Measurements from ENCODE around the gene RFT1. TPM values are rescaled to one million over a fixed set of nuclear protein-coding genes. Genes with fewer than 3 reads are reported as not detected.
A peak's percentile ranks its signal among the peaks of the same experiment; 100 is the strongest.

RFT1 gene
- total RNA-seq, 3 donors from 2014 or later: 14.7 to 18.7 (median 15.2) TPM

DNA sequence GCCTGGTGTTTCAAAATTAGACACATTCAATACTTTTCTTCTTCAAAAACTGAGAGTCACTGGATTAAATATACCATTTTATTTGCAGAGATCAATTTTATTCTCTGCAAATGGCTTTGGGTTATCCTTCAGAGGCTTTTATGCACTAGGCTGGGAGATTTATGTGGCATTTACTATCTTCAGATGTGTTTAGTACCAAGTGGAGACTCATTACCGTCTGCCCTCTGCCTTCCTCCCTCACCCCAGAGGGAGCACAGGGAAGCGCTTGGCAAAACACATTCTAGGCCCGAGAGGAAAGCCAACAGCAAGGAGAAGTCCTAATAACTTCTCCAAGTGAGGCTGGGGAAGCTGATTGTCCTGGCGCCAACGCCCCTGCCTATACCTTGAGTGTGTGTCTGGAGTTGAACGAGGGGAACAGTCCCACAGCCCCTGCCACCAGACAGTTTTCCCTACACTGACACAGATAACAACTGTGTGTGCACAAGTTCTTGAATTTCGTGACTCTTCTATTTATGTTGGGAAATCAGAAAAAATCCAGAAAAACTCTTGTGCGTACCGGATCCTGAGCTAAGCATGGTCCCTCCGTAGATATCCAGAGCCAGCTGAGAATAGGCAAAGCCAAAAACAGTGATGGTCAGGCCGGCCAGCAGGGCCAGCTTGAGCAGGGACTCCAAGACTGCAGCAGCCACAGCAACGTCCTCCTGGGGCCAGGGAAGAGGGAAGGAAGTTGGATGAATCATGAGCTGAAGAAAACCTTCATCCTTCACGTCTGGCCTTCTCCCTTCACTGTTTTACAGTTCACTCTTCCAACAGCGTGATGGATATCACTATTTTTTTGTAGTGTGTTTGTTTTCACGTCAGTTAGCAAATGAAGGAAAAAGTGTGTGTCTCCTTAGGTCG, 26.6 kb downstream of the RFT1 start:
- no peak for DNase-seq
- intact Hi-C loops (cut with DNase I, micrococcal nuclease): no loop called here
- H3K4me3 ChIP-seq: no peak overlapping the region
- H3K4me1 ChIP-seq (ENCODE audit: low read depth): no peaks in the 10 kb centered on the region
- no peaks in the 10 kb centered on the region for H3K9me3 ChIP-seq
- no peaks in the 10 kb centered on the region for H3K36me3 ChIP-seq (ENCODE audit: low read depth)
- ATAC-seq: no peak
- TF ChIP-seq CTCF (IDR thresholded peaks at IDR 0.05): no peak

DNA sequence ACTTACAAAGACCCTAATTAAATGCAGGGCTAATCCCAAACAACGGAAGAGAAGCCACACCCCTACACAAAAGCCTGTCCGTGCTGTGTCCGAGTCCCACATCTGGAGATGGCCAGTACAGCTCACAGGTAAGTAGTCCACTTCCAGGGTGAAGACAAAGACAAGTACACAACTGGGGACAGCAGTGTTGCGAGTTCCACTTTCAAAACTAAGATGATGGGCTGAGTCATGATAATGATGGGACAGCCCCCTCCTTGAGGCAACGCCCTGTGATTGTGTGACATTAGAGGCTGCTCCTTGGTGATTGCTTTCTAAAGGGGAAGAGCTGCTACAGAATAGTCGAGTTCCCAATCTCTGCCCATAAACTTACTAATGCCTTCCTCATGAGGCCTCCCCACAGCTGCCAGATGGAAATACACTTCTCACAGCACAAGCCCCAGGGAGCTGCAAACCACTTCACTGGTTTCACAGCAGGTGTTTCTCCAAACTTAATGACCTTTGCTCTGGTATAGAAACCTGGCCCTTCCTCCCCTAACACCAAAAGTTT, 27.6 kb downstream of the RFT1 start:
- no peaks in the 10 kb centered on the region for H3K9me3 ChIP-seq
- intact Hi-C loops (cut with DNase I, micrococcal nuclease): no loop called here
- TF ChIP-seq CTCF (IDR thresholded peaks at IDR 0.05): no peak
- H3K36me3 ChIP-seq (ENCODE audit: low read depth): no peaks in the 10 kb centered on the region
- H3K4me3 ChIP-seq: no peak overlapping the region
- peak; percentile 88 for ATAC-seq
- DNase-seq: no peak
- H3K4me1 ChIP-seq (ENCODE audit: low read depth): no peaks in the 10 kb centered on the region

DNA sequence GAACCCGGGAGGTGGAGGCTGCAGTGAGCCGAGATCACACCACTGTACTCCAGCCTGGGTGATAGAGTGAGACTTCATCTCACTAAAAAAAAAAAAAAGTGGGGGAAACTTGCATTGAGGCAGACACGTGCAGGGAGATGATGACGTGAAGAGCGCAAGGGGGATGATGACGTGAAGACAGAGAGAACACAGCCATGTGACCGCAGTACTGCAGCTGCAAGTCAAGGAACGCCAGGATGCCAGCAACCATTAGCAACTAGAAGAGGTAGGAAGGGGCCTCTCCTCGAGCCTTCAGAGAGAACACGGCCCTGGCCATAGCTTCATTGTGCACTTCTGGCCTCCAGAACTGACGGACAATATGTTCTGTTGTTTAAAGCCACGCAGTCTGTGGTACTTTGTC, 28.3 kb downstream of the RFT1 start:
- H3K9me3 ChIP-seq: no peaks in the 10 kb centered on the region
- H3K4me3 ChIP-seq: no peak overlapping the region
- DNase-seq (no peak), ATAC-seq (no peak)
- no peaks in the 10 kb centered on the region for H3K36me3 ChIP-seq (ENCODE audit: low read depth)
- intact Hi-C loops (cut with DNase I, micrococcal nuclease): no loop called here
- no peak for TF ChIP-seq CTCF (IDR thresholded peaks at IDR 0.05)
- H3K4me1 ChIP-seq (ENCODE audit: low read depth): no peaks in the 10 kb centered on the region

GRCh38 chr3:53100818-53101466, 29.3 kb downstream of the RFT1 start:
- ATAC-seq: no peak
- no peaks in the 10 kb centered on the region for H3K4me1 ChIP-seq (ENCODE audit: low read depth)
- no peak for DNase-seq
- no peaks in the 10 kb centered on the region for H3K9me3 ChIP-seq
- intact Hi-C loops (cut with DNase I, micrococcal nuclease): no loop called here
- H3K36me3 ChIP-seq (ENCODE audit: low read depth): no peaks in the 10 kb centered on the region
- TF ChIP-seq CTCF (IDR thresholded peaks at IDR 0.05): no peak
- no peak overlapping the region for H3K4me3 ChIP-seq

DNA sequence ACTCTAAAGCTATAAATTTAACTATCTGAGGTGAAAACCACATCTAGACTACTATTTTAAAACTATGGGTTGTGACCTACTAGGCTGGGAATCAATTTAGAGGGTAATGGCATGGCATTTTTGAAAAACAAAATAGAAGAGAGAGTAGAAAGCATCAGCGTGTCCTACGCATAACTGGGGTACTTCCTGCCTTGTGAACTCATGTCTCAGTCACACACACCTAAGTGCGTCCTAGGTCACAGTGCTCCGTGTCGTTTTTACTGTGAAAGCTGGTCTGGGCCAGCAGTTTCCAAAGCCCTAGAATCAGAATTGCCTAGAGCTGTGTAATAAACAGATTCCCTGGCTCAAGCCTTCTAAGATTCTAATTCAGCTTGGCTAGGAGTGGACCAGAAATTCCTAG, 32.3 kb downstream of the RFT1 start:
- no peak for ATAC-seq
- no peak for DNase-seq
- Histone ChIP-seq H3K4me1 (ENCODE audit: low read depth) (no peaks in the 10 kb centered on the region), H3K4me3 (no peak overlapping the region), H3K36me3 (ENCODE audit: low read depth) (no peaks in the 10 kb centered on the region), H3K9me3 (no peaks in the 10 kb centered on the region)
- TF ChIP-seq CTCF (IDR thresholded peaks at IDR 0.05): no peak
- intact Hi-C loops (cut with DNase I, micrococcal nuclease): no loop called here
